DND-41 (cell line): ENCODE data around the gene PRKCZ.
"Not testable (repeated sequence)": the region's sequence is repeated elsewhere in the genome, so short reads cannot be mapped to it uniquely, and the experiment has no call there.

Experiments
- ATAC-seq: fragments of 200-7000 bp; cut with Tn5 transposase; 3 replicates; pipeline ENCODE4 v1.9.1; 2021; ENCODE audit warnings: low read depth; ENCODE audit not compliant: insufficient read depth
- DNase-seq: peaks from one replicate; pipeline ENCODE4 v3.0.0-alpha.2; 2020
- H2AFZ ChIP-seq: 2 replicates; pipeline ENCODE4 v1.6.0; 2012; ENCODE audit warnings: low read depth, low read length
- H3K27ac ChIP-seq: 2 replicates; pipeline ENCODE4 v1.5.1; 2012; ENCODE audit warnings: low read length, inconsistent platforms
- H3K27me3 ChIP-seq: fragments of 200-600 bp; sonication (generic); 2 replicates; pipeline ENCODE4 v1.6.0; 2012; ENCODE audit warnings: low read length, mild to moderate bottlenecking, inconsistent platforms; ENCODE audit not compliant: insufficient read depth, poor library complexity
- H3K36me3 ChIP-seq: 2 replicates; pipeline ENCODE4 v1.5.1; 2012; ENCODE audit warnings: low read length, inconsistent platforms; ENCODE audit not compliant: insufficient read depth
- H3K4me1 ChIP-seq: 2 replicates; pipeline ENCODE4 v1.5.1; 2012; ENCODE audit warnings: mild to moderate bottlenecking, low read length; ENCODE audit not compliant: insufficient read depth
- H3K4me2 ChIP-seq: 2 replicates; pipeline ENCODE4 v1.6.0; 2012; ENCODE audit warnings: mild to moderate bottlenecking, moderate library complexity, low read length, inconsistent platforms; ENCODE audit not compliant: insufficient read depth
- H3K4me3 ChIP-seq, 2 experiments: fragments of 200-600 bp in 1 of 2; shearing (Covaris generic) in 1 of 2; 2 replicates each; pipeline ENCODE4 v1.5.1; 2012 to 2016; ENCODE audit warnings: inconsistent platforms in 2 of 2, low read length in 2 of 2, mild to moderate bottlenecking in 2 of 2, low read depth in 1 of 2, moderate library complexity in 1 of 2
- H3K79me2 ChIP-seq: 2 replicates; pipeline ENCODE4 v1.6.0; 2012; ENCODE audit warnings: low read length, inconsistent platforms; ENCODE audit not compliant: insufficient read depth
- H3K9ac ChIP-seq: 2 replicates; pipeline ENCODE4 v1.6.0; 2012; ENCODE audit warnings: low read depth, mild to moderate bottlenecking, inconsistent platforms, low read length, moderate library complexity
- H3K9me3 ChIP-seq: 2 replicates; pipeline ENCODE4 v1.5.1; 2012; ENCODE audit warnings: low read length, moderate library complexity, mild to moderate bottlenecking, inconsistent platforms; ENCODE audit not compliant: insufficient read depth, severe bottlenecking
- H4K20me1 ChIP-seq: 2 replicates; pipeline ENCODE4 v1.6.0; 2012; ENCODE audit warnings: low read length; ENCODE audit not compliant: insufficient read depth
- EZH2 ChIP-seq: IDR thresholded peaks from 3 replicates; pipeline ENCODE4 v1.6.1; 2012; ENCODE audit warnings: borderline replicate concordance, low read depth, mild to moderate bottlenecking, moderate library complexity, low read length, inconsistent platforms; ENCODE audit not compliant: severe bottlenecking
- TF ChIP-seq, protein P1 (sequence below): IDR thresholded peaks from 2 replicates; pipeline ENCODE4 v1.5.1; 2012; ENCODE audit warnings: borderline replicate concordance, low read length, moderate library complexity, mild to moderate bottlenecking; ENCODE audit not compliant: poor library complexity, severe bottlenecking; ENCODE audit errors: extremely low read depth

PRKCZ gene

GRCh38 chr1:2093636-2094035 lies 43.4 kb downstream of the PRKCZ start:
- no peak for DNase-seq
- no peak overlapping the region for H3K4me2 ChIP-seq
- H4K20me1 ChIP-seq: no peaks in the 10 kb centered on the region
- no peak overlapping the region for H3K9ac ChIP-seq
- no peak overlapping the region for H2AFZ ChIP-seq
- no peak for TF ChIP-seq EZH2
- TF ChIP-seq, protein P1, sequence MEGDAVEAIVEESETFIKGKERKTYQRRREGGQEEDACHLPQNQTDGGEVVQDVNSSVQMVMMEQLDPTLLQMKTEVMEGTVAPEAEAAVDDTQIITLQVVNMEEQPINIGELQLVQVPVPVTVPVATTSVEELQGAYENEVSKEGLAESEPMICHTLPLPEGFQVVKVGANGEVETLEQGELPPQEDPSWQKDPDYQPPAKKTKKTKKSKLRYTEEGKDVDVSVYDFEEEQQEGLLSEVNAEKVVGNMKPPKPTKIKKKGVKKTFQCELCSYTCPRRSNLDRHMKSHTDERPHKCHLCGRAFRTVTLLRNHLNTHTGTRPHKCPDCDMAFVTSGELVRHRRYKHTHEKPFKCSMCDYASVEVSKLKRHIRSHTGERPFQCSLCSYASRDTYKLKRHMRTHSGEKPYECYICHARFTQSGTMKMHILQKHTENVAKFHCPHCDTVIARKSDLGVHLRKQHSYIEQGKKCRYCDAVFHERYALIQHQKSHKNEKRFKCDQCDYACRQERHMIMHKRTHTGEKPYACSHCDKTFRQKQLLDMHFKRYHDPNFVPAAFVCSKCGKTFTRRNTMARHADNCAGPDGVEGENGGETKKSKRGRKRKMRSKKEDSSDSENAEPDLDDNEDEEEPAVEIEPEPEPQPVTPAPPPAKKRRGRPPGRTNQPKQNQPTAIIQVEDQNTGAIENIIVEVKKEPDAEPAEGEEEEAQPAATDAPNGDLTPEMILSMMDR: no peak
- no peaks in the 10 kb centered on the region for H3K79me2 ChIP-seq
- no peaks in the 10 kb centered on the region for H3K4me1 ChIP-seq
- H3K9me3 ChIP-seq: no peaks in the 10 kb centered on the region
- H3K27ac ChIP-seq: no peak overlapping the region
- H3K4me3 ChIP-seq: no peak overlapping the region
- H3K36me3 ChIP-seq: no peaks in the 10 kb centered on the region
- no peak for ATAC-seq
- H3K27me3 ChIP-seq: no peaks in the 10 kb centered on the region

DNA sequence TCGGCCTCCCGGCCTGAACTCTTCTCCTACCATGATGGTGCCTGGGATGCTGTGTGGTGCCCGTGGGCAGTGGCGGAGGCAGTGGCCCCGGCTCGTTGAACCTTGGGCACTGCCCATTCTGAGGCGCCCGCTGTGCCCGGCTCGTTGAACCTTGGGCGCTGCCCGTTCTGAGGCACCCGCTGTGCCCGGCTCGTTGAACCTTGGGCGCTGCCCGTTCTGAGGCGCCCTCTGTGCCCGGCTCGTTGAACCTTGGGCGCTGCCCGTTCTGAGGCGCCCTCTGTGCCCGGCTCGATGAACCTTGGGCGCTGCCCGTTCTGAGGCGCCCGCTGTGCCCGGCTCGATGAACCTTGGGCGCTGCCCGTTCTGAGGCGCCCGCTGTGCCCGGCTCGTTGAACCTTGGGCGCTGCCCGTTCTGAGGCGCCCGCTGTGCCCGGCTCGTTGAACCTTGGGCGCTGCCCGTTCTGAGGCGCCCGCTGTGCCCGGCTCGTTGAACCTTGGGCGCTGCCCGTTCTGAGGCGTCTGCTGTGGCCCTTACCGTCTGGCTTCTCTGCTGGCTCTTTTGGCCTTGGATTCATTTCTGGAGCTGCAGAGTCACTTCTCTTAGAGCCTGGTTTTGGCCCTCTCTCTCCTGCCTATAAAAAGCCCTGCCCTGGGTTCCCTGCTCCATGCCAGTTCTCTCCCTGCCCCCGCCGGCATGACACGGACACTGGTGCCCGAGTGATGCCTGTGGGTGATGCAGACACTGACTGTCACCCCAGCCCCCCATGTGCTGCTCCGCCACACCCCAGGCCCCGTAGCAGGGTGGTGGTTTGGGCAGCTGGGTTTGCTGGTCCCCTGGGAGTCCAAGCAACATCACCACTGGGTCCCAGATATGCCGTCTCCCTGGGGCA lies 44.3 kb downstream of the PRKCZ start:
- not testable (repeated sequence) for H3K27me3 ChIP-seq, H3K27ac ChIP-seq, DNase-seq, ATAC-seq, H3K79me2 ChIP-seq, H3K36me3 ChIP-seq, H3K9ac ChIP-seq, H3K4me2 ChIP-seq, H3K4me3 ChIP-seq, H2AFZ ChIP-seq, H3K4me1 ChIP-seq, H3K9me3 ChIP-seq, H4K20me1 ChIP-seq

GRCh38 chr1:2095394-2095793 lies 45.2 kb downstream of the PRKCZ start:
- Histone ChIP-seq H3K36me3 (no peaks in the 10 kb centered on the region), H3K79me2 (no peaks in the 10 kb centered on the region), H3K4me1 (no peaks in the 10 kb centered on the region), H3K27ac (no peak overlapping the region), H2AFZ (no peak overlapping the region), H3K4me3 (no peak overlapping the region), H3K4me2 (no peak overlapping the region), H3K9me3 (no peaks in the 10 kb centered on the region), H4K20me1 (no peaks in the 10 kb centered on the region), H3K9ac (no peak overlapping the region), H3K27me3 (no peaks in the 10 kb centered on the region)
- TF ChIP-seq, protein P1: no peak
- TF ChIP-seq EZH2: no peak
- ATAC-seq: no peak
- no peak for DNase-seq

DNA sequence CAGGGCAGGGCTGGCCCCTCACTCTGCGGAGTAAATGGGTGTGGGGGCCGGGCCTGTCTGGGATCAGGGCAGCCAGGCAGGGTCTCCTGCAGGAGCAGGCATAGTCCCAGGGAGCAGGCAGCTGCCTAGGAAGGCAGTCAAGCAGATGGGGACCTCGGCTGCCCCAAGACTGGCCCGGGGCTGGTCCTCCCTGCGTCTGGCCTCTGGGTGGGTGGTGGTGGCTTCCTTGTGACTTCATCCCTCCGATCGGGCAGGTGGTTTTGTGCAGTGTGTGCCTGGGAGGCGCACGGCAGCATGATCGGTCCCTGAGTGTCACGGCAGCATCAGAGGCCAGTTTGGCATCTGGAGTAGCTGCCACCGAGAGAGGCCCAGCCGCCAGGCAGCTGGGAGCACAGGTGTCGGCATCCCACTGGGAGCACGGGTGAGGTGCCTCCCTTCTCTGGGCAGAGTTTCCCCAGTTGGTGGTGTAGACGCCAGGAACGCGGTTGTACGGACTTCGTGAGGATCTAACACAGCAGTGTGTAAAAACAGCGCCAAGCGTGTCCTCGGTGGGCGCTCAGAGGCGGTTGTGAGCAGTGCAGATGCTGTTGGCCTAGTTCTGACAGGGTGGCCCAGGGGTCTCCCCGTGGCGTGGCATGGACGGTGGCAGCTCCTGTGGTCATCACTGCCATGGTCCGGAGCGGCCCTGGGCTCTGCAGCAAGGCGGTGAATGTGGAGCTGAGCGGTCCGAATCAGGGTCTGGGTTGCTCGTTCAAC lies 45.9 kb downstream of the PRKCZ start:
- DNase-seq: no peak

More for the DNA sequence above, 45.9 kb downstream of the PRKCZ start:
- H3K36me3 ChIP-seq: no peaks in the 10 kb centered on the region
- H3K4me2 ChIP-seq: no peak overlapping the region
- H3K9me3 ChIP-seq: no peaks in the 10 kb centered on the region
- TF ChIP-seq, protein P1: no peak
- no peak for TF ChIP-seq EZH2
- no peaks in the 10 kb centered on the region for H3K79me2 ChIP-seq
- H4K20me1 ChIP-seq: no peaks in the 10 kb centered on the region
- no peak for ATAC-seq
- H3K9ac ChIP-seq: no peak overlapping the region
- H3K27me3 ChIP-seq: no peaks in the 10 kb centered on the region
- H3K4me1 ChIP-seq: no peaks in the 10 kb centered on the region
- H2AFZ ChIP-seq: no peak overlapping the region
- no peak overlapping the region for H3K4me3 ChIP-seq
- no peak overlapping the region for H3K27ac ChIP-seq
